HUES6 (cell line): ENCODE data around the gene PELO.

Experiments
- H3K27ac ChIP-seq: 2 replicates; pipeline ENCODE4 v1.7.0; 2013; ENCODE audit warnings: low read depth, mild to moderate bottlenecking, low read length, inconsistent platforms
- H3K27me3 ChIP-seq: 2 replicates; pipeline ENCODE4 v1.6.1; 2013; ENCODE audit warnings: low read length; ENCODE audit not compliant: control insufficient read depth, insufficient read depth
- H3K36me3 ChIP-seq: 2 replicates; pipeline ENCODE4 v1.6.1; 2013; ENCODE audit warnings: low read length; ENCODE audit not compliant: control insufficient read depth, insufficient read depth
- H3K4me1 ChIP-seq: 2 replicates; pipeline ENCODE4 v1.6.1; 2013; ENCODE audit warnings: low read length; ENCODE audit not compliant: control insufficient read depth, insufficient read depth
- H3K4me3 ChIP-seq: 2 replicates; pipeline ENCODE4 v1.5.1; 2013; ENCODE audit warnings: low read depth, low read length
- H3K9ac ChIP-seq: one replicate; pipeline ENCODE4 v1.6.1; 2013; ENCODE audit warnings: mild to moderate bottlenecking, low read length
- H3K9me3 ChIP-seq: 2 replicates; pipeline ENCODE4 v1.6.1; 2013; ENCODE audit warnings: low read depth, low read length; ENCODE audit not compliant: control insufficient read depth, insufficient read depth

PELO gene

GRCh38 chr5:52771343-52772039 is 16.2 kb upstream of the PELO start:
- Histone ChIP-seq H3K9me3 (no peaks in the 10 kb centered on the region), H3K4me3 (no peak overlapping the region), H3K9ac (no peak overlapping the region), H3K36me3 (no peaks in the 10 kb centered on the region), H3K4me1 (peaks cover 7% of the 10 kb centered on the region), H3K27me3 (no peaks in the 10 kb centered on the region), H3K27ac (no peak overlapping the region)

- no peaks in the 10 kb centered on the region for H3K27me3 ChIP-seq
- peaks cover 7% of the 10 kb centered on the region for H3K4me1 ChIP-seq
- no peak overlapping the region for H3K4me3 ChIP-seq
- H3K36me3 ChIP-seq, result no peaks in the 10 kb centered on the region
- H3K9ac ChIP-seq, result no peak overlapping the region
- H3K9me3 ChIP-seq, result no peaks in the 10 kb centered on the region
- H3K27ac ChIP-seq, result no peak overlapping the region
Observed at GRCh38 chr5:52772668-52773067, 15.0 kb upstream of the PELO start.

- Histone ChIP-seq H3K9ac (no peak overlapping the region), H3K4me1 (peaks cover 7% of the 10 kb centered on the region), H3K9me3 (no peaks in the 10 kb centered on the region), H3K4me3 (no peak overlapping the region), H3K27me3 (no peaks in the 10 kb centered on the region), H3K36me3 (no peaks in the 10 kb centered on the region), H3K27ac (no peak overlapping the region)
Observed at GRCh38 chr5:52773342-52773741, 14.4 kb upstream of the PELO start.

GRCh38 chr5:52774005-52774410 is 13.7 kb upstream of the PELO start:
- Histone ChIP-seq H3K27me3 (no peaks in the 10 kb centered on the region), H3K4me1 (peaks cover 7% of the 10 kb centered on the region), H3K27ac (no peak overlapping the region), H3K9ac (no peak overlapping the region), H3K36me3 (no peaks in the 10 kb centered on the region), H3K4me3 (no peak overlapping the region), H3K9me3 (no peaks in the 10 kb centered on the region)

- no peak overlapping the region for H3K4me3 ChIP-seq
- H3K9ac ChIP-seq, result no peak overlapping the region
- no peaks in the 10 kb centered on the region for H3K36me3 ChIP-seq
- H3K4me1 ChIP-seq, result peaks cover 7% of the 10 kb centered on the region
- no peaks in the 10 kb centered on the region for H3K9me3 ChIP-seq
- H3K27ac ChIP-seq, result no peak overlapping the region
- H3K27me3 ChIP-seq, result no peaks in the 10 kb centered on the region
Observed at GRCh38 chr5:52776116-52776515, 11.6 kb upstream of the PELO start.

GRCh38 chr5:52777186-52777585 is 10.5 kb upstream of the PELO start:
- Histone ChIP-seq H3K27ac (no peak overlapping the region), H3K4me1 (peaks cover 7% of the 10 kb centered on the region), H3K4me3 (no peak overlapping the region), H3K9ac (no peak overlapping the region), H3K9me3 (no peaks in the 10 kb centered on the region), H3K27me3 (no peaks in the 10 kb centered on the region), H3K36me3 (no peaks in the 10 kb centered on the region)

- H3K27ac ChIP-seq, result no peak overlapping the region
- peaks cover 7% of the 10 kb centered on the region for H3K4me1 ChIP-seq
- H3K9me3 ChIP-seq, result no peaks in the 10 kb centered on the region
- H3K4me3 ChIP-seq, result no peak overlapping the region
- H3K36me3 ChIP-seq, result no peaks in the 10 kb centered on the region
- no peak overlapping the region for H3K9ac ChIP-seq
- no peaks in the 10 kb centered on the region for H3K27me3 ChIP-seq
Observed at GRCh38 chr5:52778781-52779180, 8.9 kb upstream of the PELO start.

- Histone ChIP-seq H3K9me3 (no peaks in the 10 kb centered on the region), H3K36me3 (no peaks in the 10 kb centered on the region), H3K27me3 (no peaks in the 10 kb centered on the region), H3K27ac (no peak overlapping the region), H3K4me1 (peaks cover 2% of the 10 kb centered on the region), H3K4me3 (no peak overlapping the region), H3K9ac (no peak overlapping the region)
Observed at GRCh38 chr5:52779213-52779612, 8.5 kb upstream of the PELO start.

- no peaks in the 10 kb centered on the region for H3K4me1 ChIP-seq
- H3K9ac ChIP-seq, result no peak overlapping the region
- no peak overlapping the region for H3K4me3 ChIP-seq
- no peaks in the 10 kb centered on the region for H3K36me3 ChIP-seq
- H3K27me3 ChIP-seq, result no peaks in the 10 kb centered on the region
- H3K27ac ChIP-seq, result no peak overlapping the region
- H3K9me3 ChIP-seq, result no peaks in the 10 kb centered on the region
Observed at GRCh38 chr5:52783226-52783959, 4.3 kb upstream of the PELO start.

GRCh38 chr5:52784737-52785136 is 3.0 kb upstream of the PELO start:
- H3K4me1 ChIP-seq, result peaks cover 10% of the 10 kb centered on the region; the same call in 1 of the 2 replicates
- H3K4me3 ChIP-seq, result no peak overlapping the region
- no peak overlapping the region for H3K27ac ChIP-seq
- H3K27me3 ChIP-seq, result no peaks in the 10 kb centered on the region
- no peaks in the 10 kb centered on the region for H3K9me3 ChIP-seq
- no peak overlapping the region for H3K9ac ChIP-seq
- no peaks in the 10 kb centered on the region for H3K36me3 ChIP-seq

- Histone ChIP-seq H3K27ac (no peak overlapping the region), H3K27me3 (no peaks in the 10 kb centered on the region), H3K4me1 (peaks cover 10% of the 10 kb centered on the region; the same call in 1 of the 2 replicates), H3K4me3 (no peak overlapping the region), H3K9ac (no peak overlapping the region), H3K36me3 (no peaks in the 10 kb centered on the region), H3K9me3 (no peaks in the 10 kb centered on the region)
Observed at GRCh38 chr5:52786391-52786790, 1.3 kb upstream of the PELO start.
